ENCODE results near the gene GLIS1.

GRCh38 chr1:53557369-53557768 is 181.6 kb downstream of the GLIS1 start:
- TF ChIP-seq CTCF (IDR thresholded peaks at IDR 0.05; ENCODE audit: control extremely low read depth in 1 of 3, insufficient read depth in 1 of 3, low read depth in 1 of 3, low read length in 3 of 3) (no peak), USF2 (IDR thresholded peaks at IDR 0.05; ENCODE audit: low read length) (no peak), POLR2A (IDR thresholded peaks at IDR 0.05; ENCODE audit: control extremely low read depth in 1 of 2, low read depth in 2 of 2, low read length in 2 of 2) (no peak), JUN (IDR thresholded peaks at IDR 0.05; ENCODE audit: low read depth, low read length) (no peak)

Measured in H1 (cell line).